GM19467 (cell line): ENCODE measurements around the gene TEAD2.
A peak's percentile ranks its signal among the peaks of the same experiment; 100 is the strongest.

ENCODE experiments used
- ATAC-seq: cut with Tn5 transposase; IDR thresholded peaks from one replicate; pipeline ENCODE4 v1.9.1; 2021; ENCODE audit warnings: mild to moderate bottlenecking, moderate library complexity; ENCODE audit not compliant: unreplicated experiment

TEAD2 gene

DNA sequence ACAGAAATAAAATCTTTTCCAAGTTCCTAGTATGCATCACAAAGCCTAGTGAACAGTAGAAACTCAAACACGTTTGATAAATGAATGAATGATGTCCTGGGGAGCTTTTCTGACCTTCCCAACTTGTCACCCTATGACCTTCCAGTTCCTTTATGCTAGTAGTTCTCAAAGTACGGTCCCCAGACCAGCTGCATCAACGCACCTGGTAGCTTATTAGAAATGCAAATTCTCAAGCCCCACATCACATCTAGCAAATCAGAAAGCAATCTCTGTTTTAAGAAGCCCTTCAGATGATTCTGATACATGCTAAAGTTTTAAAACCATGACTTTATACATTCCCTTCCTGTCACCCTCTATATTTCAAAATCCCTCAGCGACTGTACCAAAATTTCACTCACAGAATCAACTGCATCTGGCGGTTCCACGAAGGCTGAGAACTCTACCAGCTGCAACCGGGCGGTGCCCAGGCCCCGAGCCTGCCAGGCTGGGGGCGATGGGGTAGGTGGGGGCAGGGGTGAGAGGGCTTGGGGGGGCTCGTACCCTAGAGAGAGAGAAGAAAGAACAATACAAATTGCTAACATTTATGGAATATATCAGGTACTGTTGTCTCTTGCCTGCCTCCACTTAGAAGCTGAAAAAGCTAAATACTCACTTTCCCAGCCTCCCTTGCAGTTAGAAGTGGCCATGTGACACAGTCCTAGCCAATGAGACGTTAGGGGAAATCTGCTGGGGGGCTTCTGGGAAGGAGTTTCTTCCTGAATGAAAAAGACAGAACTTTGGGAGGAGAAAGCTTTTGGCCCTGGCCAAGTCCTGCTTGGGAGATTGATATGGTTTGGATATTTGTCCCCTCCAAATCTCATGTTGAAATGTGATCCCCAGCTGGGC is 13.7 kb downstream of the TEAD2 start:
- no peak for ATAC-seq

DNA sequence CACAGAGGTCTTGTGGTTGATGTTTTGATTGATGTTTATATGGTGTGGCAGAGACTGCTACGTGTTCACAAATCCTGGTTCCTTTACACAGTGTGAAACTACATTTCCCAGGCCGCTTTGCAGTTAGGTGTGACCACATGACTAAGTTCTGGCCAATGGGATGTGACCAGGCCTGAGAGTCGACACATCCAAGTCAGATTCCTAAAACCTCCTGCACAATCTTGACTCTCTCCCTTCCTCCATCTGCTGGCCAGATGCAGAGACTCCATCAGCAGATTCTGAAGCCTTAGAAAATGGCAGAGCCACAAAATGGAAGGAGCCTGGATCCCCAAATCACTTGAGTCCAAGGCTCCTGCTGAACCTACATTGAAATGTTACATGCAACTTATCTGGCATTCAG is 14.4 kb downstream of the TEAD2 start:
- no peak for ATAC-seq

DNA sequence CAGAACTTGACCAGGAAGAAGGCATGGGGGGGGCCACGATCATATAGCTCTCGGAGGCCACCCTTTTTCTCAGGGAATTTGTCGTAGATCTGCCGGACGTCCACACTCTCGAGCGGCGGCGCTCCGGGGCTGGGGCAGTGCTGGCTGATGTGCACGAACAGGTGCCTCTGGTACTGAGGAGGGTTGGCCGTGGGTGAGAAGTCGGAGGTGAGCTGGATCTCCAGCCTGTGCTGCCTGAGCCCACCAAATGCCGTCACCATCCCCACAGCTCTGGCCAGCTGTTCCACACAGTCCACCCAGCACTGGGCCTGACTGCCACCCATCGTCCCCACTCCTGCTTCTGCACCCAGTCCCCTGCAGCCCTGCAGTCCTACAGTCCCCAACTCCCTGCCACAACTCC is 15.0 kb downstream of the TEAD2 start:
- ATAC-seq = no peak

DNA sequence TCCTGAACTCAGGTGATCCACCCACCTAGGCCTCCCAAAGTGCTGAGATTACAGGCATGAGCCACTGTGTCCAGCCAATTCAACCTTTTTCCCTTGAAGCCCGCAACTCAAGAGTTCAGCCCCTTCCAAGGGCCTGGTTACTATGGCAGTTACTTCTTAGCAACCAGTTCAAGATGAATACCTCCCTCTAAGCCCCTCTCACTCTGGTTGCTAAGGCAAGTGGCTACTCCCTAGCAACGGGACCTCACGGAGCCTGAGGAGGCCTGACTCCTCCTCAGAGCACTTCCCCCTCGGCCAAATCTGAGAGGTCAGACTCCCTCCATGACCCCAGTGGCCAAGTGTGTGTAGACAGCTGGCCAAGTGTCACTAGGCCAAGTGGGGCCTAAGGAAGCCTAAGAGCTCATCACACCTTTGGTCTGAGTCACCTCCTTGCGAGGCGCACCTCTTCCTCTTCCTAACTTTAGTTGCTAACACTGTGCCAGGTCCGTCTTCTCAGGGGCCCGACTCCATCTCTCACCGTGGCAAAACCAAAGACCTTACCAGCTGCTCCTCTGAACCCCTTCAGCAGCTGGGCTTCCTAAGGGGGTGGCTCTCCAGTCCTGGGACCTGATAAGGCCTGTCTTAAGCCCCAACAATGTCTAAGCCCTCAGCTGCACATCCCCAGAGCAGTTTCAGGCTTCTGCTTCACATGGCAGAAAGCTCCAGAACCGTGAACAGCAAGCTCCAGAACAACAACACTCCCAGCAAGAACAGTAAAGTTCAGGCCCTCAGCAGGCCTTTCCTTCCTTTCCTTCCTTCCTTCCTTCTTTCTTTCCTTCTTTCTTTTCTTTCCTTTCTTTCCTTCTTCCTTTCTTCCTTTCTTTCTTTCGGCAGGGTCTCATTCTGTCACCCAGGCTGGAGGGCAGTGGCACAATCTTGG is 17.5 kb downstream of the TEAD2 start:
- ATAC-seq = no peak

DNA sequence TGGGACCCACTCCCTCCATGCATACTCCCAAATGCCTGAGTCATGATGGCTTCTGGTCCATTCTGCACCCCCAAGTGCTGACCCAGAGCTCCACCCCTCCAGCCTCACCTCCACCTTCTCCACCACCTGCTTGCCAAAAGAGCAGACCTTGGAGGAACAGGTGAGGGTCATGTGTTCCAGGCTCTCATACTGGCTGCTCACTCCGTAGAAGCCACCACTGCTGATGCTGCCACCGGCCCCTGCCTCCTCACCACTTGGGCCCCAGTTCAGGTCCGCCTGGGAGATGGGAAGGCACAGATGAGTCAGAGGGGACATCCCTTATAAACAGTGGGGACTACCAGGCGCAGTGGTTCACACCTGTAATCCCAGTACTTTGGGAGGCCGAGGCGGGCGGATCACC is 19.1 kb downstream of the TEAD2 start:
- ATAC-seq = no peak

DNA sequence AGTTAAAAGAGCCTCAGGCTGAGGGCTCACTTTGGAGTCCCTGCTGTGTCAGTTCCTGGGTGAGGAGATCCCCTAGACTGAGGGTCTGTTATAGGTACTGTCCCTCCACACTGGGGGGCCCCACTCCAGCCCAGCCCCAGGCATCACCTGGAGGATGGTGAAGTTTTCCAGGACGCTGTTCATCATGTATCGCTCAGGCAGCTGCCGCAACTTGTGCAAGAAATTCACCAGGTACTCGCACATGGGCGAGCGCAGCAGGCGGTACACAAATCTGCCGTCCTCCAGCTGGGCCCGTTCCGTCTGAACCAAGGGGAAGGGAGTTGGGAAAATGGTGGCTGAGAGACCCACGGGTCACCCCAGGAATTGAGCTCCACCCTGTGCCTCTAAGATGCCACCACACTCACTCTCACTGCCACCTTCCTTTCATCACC is 19.9 kb downstream of the TEAD2 start:
- no peak for ATAC-seq

DNA sequence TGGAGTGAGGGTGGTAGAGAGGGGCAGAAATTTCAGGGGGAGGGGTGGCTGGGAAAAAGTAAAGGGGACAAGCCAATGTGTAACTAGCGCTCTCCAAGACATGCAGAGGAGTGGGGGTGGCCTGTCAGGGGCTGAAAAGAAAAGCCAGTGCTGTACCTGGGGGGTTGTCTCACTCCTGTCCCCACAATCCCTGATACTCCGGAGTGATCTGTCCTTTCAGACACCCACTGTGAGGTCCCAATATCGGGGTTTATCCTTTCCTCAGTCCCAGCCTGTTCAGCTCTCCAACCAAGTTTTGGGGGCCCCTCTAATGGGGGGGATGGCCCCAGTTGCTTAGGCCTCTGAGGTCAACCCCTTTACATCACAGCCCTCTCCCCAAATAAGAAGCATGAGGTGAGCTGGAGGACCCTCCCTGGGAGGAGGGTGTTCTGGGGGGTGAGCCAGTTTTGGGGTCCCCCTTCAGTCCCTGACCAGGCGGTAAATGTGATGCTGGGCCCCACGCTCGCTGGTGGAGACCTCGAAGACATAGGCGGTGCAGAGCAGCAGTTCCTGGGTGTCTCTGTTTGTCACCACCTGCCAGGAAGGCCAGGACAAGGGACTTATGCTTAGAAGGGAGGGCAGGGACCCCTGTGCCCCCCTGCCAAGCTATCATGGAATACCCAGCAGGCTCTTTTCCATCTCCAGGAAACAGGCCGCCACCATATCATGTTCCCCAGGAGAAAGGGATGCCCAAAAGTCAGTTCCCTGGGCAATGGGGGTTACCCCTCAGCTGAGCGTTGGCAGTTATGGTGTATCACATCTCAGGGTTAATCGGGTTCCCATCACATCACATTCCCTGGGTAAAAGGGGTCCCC is 21.1 kb downstream of the TEAD2 start:
- no peak for ATAC-seq

DNA sequence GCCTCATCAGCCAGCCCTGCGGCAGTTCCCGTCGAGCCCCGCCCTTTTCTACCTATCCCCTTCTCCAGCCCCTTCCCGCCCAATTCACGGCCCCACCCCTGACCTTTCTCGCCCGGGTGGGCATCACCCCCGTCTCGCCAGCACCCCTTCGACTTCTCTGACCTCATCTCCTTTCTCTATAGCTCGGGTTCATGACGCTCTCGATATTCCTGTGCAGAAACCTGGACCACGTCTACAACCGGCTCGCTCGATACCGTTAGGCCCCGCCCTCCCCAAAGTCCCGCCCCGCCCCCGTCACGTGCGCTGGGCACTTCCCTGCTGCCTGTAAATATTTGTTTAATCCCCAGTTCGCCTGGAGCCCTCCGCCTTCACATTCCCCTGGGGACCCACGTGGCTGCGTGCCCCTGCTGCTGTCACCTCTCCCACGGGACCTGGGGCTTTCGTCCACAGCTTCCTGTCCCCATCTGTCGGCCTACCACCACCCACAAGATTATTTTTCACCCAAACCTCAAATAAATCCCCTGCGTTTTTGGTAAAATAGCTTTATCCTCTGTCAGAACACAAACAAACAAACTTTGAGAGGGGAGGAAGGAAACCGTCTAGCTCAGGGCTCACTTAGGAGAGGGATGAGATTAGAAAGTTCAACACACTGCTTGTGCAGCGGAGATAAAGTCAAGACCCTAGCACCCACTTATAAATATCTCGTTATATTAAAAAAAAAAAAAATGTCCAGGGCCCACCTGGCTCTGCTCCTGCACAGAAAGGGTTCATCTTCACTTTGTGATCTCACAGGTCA is 21.9 kb downstream of the TEAD2 start:
- peak; percentile 44 for ATAC-seq

DNA sequence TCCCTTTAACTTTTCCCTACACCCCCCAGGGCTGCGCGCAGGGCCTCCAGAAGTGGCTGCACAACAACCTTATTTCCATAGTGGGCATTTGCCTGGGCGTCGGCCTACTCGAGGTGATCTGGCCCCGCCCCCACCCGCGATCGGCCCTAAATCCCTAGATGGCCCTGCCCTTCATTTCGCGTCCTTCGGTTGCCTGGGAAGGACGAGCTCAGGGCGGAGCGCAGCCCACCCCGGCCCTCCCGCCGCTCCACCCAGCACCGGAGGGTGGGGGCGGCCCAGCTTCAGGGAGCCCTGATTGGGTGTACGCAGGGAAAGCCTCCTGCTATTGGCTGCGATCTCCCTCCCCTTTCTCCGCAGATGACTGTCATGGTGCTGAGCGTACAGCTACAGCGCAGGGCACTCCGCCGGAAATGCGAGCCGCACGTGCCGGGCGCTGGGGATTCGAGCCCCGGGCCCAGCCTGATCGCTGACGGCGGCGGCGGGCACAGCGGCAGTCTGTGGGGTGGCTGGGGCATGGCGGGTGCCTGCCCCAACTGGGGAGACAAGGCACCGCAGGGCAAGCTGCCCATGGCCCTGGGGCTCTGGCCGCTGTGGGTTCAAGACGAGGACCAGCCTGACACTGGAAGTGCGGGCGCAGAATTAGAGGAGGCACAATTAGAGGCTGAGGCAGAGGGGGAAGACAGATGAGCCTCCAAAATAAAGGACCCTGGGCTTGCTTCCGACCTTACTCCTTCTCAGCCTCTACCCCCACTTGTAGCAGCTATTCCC is 22.7 kb downstream of the TEAD2 start:
- no peak for ATAC-seq

DNA sequence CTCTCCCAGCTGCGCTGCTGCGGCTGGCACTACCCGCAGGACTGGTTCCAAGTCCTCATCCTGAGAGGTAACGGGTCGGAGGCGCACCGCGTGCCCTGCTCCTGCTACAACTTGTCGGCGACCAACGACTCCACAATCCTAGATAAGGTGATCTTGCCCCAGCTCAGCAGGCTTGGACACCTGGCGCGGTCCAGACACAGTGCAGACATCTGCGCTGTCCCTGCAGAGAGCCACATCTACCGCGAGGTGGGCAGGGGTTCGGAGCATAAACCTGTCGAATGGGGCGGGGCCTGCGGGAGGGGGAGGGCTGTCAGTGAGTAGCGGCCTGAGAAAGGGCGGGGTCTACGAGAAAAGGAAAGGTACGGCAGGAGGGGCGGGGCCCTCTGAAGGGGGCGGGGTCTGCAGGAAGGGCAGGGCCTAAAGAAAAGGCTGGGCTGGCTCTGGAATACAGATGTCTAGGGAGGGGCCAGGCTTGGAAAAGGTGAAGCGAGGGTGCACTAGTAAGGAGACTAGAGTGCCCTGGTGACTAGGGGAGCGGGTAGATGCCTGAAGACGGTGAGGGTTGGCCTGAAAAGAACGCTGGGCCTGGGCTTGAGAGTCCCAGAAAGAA is 23.4 kb downstream of the TEAD2 start:
- ATAC-seq = no peak

DNA sequence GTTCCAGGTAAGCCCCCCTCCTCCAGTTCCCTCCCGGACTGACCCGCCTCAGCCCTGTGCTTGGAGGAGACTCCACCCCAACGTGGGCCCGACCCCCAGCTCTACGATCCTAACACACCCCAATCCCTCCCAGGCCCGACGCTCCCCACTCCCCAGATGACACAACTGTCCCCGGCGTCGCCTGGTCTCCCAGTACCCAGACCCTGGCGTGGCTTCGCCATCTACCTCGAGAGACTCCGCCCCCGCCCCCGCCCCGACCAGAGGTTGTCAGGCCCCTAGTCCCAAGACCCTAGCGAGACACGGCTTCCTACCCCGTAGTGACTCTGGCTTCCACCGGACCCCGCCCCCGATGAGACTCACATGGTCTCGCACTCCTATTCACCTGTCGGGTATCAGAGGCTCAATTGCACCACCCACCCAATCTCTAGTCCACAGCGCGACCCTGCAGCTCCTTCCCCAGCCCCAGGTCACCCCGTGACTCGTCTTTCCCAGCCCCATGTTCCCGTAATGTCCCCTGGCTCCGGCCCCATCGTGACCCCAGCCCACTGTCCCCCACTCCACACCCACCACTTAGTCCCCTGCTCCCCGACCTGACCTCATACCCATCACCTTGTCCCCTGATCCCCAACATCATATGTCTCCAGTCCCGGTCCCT is 24.1 kb downstream of the TEAD2 start:
- no peak for ATAC-seq

DNA sequence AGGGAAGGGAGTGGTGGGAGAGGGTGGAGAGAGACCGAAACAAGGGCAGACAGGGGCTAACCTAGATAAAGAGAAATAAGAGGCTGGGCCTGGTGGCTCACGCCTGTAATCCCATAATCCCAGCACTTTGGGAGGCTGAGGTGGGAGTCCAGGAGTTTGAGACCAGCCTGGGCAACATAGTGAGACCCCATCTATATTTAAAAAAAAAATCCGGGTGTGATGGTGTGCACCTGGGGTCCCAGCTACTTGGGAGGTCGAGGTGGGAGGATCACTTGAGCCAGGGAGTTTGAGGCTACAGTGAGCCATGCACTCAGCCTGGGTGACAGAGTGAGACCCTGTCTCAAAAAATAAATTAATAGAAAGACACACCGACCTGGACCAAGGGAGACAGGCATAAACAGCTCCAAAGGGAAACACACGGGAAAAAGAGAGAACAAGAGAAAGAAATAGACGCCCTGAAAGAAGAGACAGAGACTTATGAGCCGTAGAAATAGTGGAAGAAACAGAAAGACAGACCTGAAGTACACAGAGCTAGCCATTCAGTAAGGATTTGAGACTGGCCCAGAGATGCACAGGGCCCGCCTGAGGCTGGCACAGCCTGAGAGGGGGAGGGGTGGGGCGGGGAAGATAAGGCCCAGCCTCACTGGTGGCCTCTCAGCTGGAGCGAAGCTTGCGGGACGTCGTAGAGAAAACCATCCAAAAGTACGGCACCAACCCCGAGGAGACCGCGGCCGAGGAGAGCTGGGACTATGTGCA is 24.8 kb downstream of the TEAD2 start:
- ATAC-seq = no peak

DNA sequence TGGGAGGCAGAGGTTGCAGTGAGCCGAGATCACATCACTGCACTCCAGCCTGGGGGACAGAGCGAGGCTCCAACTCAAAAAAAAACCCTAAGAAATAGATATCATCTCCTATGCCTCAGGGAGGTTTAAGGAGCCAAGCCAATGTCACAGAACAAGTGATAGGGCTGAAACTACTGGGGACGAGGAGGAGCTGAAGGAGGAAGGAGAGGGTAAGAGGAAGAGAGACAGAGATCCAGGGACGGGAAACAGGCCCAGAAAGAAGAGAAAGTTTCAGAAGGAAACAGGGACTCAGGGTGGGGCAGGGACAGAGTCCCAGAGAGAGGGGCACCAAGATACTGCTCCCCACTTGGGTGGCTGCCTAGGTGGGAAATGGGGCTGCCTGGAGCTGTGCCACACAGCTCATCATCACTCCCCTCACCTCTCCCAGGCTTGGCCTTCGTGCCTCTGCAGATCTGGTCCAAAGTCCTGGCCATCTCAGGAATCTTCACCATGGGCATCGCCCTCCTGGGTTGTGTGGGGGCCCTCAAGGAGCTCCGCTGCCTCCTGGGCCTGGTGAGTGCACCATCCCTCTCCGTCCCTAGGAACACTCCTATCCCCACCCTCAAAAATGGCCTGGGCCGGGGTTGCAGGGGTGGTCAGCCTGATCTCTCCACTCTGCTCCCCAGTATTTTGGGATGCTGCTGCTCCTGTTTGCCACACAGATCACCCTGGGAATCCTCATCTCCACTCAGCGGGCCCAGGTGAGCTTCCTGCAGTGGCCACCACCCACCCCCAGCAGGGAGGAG is 25.5 kb downstream of the TEAD2 start:
- ATAC-seq = no peak

DNA sequence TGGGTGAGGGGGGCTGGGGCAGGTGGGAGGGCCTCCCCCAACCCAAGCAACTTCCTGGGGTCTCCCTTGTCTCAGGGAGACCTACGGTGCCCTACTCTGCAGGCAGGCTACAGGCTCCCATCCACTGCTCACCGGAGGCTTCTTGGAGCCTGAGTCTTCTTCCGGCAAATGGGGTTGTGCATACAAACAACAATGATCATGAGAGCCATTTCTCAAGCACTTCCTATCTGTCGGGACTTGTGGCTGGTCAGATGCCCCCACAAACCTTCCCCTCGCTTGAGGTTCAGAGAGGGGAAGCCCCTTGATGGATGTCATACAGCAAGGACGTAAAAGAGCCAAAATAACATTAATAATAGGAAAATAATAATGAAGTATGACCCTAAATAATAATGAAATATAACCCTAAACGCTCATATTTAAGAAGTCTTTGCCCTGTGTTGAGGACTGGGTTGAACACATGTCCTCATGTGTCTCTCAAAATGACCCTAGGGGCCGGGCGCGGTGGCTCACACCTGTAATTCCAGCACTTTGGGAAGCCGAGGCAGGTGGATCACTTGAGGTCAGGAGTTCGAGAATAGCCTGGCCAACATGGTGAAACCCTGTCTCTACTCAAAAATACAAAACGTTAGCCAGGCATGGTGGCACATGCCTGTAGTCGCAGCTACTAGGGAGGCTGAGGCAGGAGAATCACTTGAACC is 26.3 kb downstream of the TEAD2 start:
- no peak for ATAC-seq

DNA sequence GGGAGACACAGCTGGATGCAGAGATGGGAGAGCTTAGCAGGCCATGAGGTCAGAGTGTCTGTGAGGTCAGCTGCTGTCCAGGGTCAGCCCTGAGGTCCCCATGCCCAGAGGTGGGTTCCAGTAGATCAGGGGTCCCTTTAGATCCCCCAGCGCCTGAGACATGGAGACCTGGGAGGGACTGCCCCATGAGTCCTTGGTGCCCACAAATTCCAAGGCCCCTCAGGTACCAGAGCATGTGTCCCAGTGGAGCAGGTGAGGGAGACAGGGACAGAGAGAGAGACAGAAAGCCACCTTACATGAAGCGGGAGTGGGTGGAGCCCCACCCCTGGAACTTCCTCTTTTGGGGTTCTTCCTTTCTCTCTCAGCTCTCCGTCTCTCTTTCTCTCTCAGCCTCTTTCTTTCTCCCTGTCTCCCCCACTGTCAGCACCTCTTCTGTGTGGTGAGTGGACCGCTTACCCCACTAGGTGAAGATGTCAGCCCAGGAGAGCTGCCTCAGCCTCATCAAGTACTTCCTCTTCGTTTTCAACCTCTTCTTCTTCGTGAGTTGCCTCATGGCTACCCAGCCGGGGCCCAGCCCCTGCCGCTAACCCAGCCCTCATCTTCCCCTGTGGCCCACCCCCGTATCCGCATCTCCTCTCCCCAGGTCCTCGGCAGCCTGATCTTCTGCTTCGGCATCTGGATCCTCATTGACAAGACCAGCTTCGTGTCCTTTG is 27.0 kb downstream of the TEAD2 start, which contains the start of gene CD37:
Gene CD37 (plus strand): TSS at position 336 of the 713 bp plus-strand sequence. CDS start 135 bp downstream, at position 471.
- ATAC-seq = no peak
